Subcutaneous adipose tissue (tissue), 4 donors: ENCODE measurements around the gene ADAP1. TPM values are rescaled to one million over a fixed set of nuclear protein-coding genes. Genes with fewer than 3 reads are reported as not detected.

Experiments
- total RNA-seq, 4 donors: library from RNA; depleted of rRNA; stranded (reverse); fragments of >200 nt; gene quantifications; one replicate each; pipeline ENCODE4 v1.1.0, GENCODE V29; 2016
- TF ChIP-seq, protein P1 (sequence below): fragments of 450-650 bp; IDR thresholded peaks from one replicate; pipeline ENCODE4 v1.5.1; 2016; ENCODE audit warnings: low read depth, mild to moderate bottlenecking, control low read depth, antibody characterized with exemption, moderate library complexity

Gene ADAP1
- total RNA-seq, 4 donors from 2014 or later: 8.9 to 12.4 (median 10.2) TPM

GRCh38 chr7:995571-995970, 41.1 kb upstream of the ADAP1 start:
- TF ChIP-seq, protein P1, sequence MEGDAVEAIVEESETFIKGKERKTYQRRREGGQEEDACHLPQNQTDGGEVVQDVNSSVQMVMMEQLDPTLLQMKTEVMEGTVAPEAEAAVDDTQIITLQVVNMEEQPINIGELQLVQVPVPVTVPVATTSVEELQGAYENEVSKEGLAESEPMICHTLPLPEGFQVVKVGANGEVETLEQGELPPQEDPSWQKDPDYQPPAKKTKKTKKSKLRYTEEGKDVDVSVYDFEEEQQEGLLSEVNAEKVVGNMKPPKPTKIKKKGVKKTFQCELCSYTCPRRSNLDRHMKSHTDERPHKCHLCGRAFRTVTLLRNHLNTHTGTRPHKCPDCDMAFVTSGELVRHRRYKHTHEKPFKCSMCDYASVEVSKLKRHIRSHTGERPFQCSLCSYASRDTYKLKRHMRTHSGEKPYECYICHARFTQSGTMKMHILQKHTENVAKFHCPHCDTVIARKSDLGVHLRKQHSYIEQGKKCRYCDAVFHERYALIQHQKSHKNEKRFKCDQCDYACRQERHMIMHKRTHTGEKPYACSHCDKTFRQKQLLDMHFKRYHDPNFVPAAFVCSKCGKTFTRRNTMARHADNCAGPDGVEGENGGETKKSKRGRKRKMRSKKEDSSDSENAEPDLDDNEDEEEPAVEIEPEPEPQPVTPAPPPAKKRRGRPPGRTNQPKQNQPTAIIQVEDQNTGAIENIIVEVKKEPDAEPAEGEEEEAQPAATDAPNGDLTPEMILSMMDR: no peak

GRCh38 chr7:994592-995308, 40.3 kb upstream of the ADAP1 start:
- TF ChIP-seq, protein P1: no peak

DNA sequence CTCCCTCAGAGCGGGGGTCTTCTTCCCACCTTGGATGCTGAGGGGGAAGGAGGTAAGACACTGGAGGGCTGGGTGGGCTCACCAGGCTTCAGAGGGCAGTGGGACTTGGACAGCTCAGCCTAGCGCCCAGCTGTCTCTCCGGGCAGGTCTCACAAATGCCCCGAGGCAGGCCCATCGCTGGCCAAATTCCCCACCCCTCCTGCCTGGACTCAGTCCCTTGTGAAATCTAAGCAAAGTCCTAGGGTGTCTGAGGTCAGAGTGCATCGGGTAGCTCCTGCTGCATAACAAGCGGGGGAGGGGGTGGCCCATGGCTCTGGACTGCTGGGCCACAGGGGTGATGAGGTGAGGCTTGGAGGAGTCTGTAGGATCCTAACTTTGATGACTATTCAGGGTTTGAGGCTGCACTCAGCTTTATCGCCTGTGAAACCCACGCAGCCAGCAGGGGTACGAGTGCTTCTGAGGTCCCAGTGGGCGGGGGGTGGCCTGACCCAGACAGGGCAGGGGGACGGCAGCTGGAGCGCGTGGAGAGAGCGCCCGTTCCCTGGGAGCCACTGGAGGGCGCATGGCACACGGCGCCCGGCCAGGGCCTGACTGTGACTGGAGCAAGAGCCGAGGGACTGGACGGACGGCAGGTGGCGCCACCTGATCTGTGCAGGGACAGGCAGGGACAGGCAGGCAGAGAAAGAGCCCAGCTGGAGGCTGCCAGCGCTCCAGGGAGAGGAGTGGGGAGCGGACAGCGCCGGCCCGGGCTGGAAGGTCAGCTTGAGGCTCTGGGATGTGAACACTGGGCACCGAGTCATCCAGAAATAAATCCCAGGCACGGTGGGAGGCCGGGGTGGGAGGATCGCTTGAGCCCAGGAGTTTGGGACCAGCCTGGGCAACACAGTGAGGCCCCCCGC, 38.5 kb upstream of the ADAP1 start:
- TF ChIP-seq, protein P1: no peak

DNA sequence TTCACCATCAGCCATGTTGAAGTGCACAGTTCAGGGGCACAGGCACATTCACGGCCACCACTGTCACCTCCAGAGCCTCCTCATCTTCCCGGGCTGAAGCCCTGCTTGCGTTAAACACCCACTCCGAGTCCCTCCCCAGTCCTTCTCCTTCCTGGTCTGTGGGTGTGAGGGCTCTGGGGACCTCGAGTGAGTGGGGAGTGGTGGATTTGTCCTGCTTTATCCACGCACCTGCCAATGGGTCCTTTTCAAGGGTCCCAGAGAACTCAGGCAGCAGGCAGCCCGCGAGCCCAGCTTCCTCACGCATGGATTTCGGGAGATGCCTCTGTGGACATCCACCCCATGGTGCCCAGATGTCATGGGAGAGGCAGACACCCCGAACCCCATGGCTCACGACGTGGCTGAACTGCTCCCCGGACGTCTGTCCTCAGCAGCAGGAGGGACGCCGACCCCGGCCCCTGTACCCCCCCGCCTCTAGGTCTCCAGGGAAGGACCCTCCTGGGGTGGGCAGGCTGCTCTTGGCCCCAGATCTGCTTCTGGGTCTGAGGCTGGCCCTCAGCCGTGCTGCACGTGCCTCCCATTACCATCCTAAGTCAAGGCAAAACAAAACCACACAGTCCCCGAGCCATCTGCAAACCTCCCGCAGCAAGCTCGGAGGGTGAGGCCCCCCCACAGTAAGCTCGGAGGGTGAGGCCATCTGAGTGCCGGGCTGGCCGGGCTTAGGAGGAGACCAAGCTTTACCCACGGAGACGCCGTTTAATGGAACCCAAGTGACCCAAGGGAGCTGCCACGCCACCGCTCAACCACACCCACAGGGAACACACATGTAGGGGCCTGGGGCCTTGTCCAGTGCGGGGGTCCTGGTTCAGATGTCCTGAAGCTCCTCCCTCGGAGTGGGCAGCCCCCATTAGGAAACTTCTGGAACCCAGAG, 37.5 kb upstream of the ADAP1 start:
- TF ChIP-seq, protein P1: no peak

DNA sequence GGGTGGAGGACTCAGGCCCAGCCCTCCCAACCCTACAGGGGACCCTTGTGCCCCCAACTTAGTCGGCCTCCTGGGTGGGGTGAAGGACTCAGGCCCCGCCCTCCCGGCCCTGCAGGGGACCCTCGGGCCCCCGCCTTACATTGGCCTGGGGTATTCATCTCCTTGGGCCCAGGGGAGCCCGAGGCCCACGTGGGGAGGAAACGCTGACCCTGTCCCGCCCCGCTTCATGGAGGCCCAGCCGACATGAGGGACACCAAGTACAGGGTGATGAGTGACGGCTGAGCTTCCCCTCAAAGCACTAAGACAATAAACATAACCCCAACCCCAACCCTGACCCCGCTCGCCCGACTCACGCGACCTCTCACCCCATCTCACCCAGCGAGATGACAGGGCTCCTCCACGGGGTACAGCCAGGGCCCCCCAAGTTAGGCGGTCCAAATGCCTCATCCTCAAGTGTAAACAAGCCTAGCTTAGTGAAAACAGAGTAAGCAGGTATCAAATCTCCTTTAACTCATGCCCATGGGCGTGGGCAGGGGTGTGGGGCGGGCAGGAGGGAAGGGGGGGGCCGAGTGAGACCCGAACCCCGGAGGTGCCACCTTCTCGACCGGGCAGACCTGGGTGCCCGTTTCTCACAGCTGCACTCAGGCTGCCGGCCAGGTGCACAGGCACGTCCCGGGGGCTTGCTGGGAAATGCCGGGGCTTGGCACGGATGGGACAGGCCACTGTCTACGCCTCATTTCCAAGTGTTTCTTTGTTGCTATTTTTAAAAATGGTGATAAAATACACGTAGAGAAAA, 36.7 kb upstream of the ADAP1 start:
- TF ChIP-seq, protein P1: no peak

DNA sequence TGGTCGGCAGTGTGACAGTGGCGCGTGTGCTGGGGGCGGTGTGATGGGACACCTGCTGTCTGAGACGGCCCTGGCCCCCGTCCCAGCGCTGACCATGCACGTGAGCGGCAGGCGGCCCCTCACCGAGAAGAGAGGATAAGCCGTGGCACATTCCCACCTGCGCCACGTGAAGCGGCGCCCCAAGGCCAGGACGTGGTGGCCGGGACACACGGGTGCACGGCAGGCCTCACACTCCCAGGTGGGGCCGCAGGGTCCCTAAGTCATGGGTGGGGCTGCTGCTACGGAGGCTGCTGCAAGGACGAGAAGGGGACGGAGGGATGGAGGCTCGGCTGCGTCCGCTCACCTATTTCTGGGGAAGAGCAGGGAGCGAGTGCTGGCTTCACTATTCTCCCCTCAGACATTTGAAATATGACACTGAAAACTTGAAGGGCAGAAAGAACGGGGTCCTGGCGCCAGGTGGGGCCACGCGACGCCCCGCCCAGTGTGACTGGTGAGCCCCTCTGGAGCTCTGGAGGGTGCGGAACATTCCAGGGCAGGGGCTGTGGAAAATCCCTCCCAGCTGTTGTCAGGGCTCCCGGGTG, 36.0 kb upstream of the ADAP1 start:
- TF ChIP-seq, protein P1: no peak
